MCF 10A (cell line): ENCODE measurements around the gene SRC. TPM values are rescaled to one million over a fixed set of nuclear protein-coding genes. Genes with fewer than 3 reads are reported as not detected.
A peak's percentile ranks its signal among the peaks of the same experiment; 100 is the strongest.

Source experiments
- BruUV-seq: library from RNA; stranded (reverse); fragments of 400-500 nt; replicated peaks from 2 replicates; lab custom pipeline; 2021; lab: Mats Ljungman, UMichigan
- CTCF ChIA-PET: fragments of 300-600 bp; sonication (Branson Sonifier 250); formaldehyde crosslinking; extraction: SDS; loops from one replicate; lab custom pipeline; 2021; ENCODE audit warnings: antibody characterized with exemption, inconsistent platforms; lab: Yijun Ruan, JAX
- POLR2A ChIA-PET: fragments of 300-600, 350-650 bp; sonication (Branson Sonifier 250); formaldehyde crosslinking; extraction: SDS; loops from one replicate; lab custom pipeline; 2020; ENCODE audit warnings: antibody characterized with exemption, inconsistent platforms; lab: Yijun Ruan, JAX
- DNase-seq: peaks from one replicate; pipeline ENCODE4 v3.0.0-alpha.2; 2018; ENCODE audit not compliant: unreplicated experiment
- H3K27ac Mint-ChIP-seq: one replicate; pipeline ENCODE4 v1.8.0; 2022; ENCODE audit warnings: mild to moderate bottlenecking, low read depth, mixed read lengths; ENCODE audit not compliant: unreplicated experiment
- H3K27me3 Mint-ChIP-seq: one replicate; pipeline ENCODE4 v1.8.0; 2022; ENCODE audit warnings: mixed read lengths; ENCODE audit not compliant: insufficient read depth, unreplicated experiment
- H3K36me3 Mint-ChIP-seq: one replicate; pipeline ENCODE4 v1.8.0; 2022; ENCODE audit warnings: mild to moderate bottlenecking, moderate library complexity, mixed read lengths; ENCODE audit not compliant: insufficient read depth, unreplicated experiment
- H3K4me1 Mint-ChIP-seq: one replicate; pipeline ENCODE4 v1.8.0; 2022; ENCODE audit warnings: mixed read lengths; ENCODE audit not compliant: insufficient read depth, unreplicated experiment
- H3K4me3 Mint-ChIP-seq: one replicate; pipeline ENCODE4 v1.8.0; 2022; ENCODE audit warnings: mild to moderate bottlenecking, moderate library complexity, mixed read lengths; ENCODE audit not compliant: unreplicated experiment
- H3K9me3 Mint-ChIP-seq: one replicate; pipeline ENCODE4 v1.8.0; 2022; ENCODE audit warnings: mixed read lengths; ENCODE audit not compliant: unreplicated experiment
- intact Hi-C: fragments of 100-400 bp; cut with micrococcal nuclease; formaldehyde crosslinking; loops from 2 replicates; pipeline ENCODE4 v1.14.1; 2022
- total RNA-seq: library from RNA; stranded (reverse); gene quantifications from 2 replicates; pipeline ENCODE4 v1.2.3, GENCODE V29; 2022
- TF ChIP-seq, protein P1 (sequence below): fragments of 200-600 bp; IDR thresholded peaks from one replicate; pipeline ENCODE4 v1.8.0; 2022; ENCODE audit warnings: antibody characterized with exemption, mild to moderate bottlenecking; ENCODE audit not compliant: unreplicated experiment

Gene SRC
- total RNA-seq, 1 experiment from 2014 or later: 28.1 TPM

DNA sequence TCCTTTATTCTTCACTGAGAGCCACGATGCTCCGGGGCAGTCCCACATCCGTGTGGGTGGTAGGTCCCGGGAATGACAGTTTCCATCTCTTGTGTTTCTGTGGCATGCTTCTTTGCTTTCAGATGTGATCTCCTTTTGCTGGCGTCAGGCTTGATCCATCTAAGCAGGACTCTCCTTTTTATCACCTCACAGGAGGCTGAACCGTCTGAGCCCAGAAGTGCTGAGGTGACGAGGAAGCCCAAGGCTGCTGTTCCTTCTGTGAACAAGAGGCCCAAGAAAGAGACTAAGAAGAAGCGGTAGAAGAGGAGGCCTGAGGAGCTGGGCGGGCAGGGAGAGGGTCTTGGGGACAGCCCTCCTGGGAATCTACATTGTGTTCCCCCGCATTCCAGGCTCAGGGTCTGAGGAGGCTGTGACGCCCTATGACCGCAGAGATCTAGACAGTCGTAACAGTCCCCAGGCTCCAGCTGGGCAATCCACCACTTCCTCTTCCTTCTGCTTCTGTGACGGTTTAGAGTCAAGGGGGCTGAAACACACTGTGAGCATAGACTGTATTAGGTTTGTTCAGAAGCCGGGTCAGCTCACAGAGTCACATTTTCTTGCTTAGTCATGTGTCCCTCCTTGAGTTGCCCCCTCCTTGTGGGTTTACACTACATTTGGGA, 29.7 kb upstream of the SRC start:
- TF ChIP-seq, protein P1, sequence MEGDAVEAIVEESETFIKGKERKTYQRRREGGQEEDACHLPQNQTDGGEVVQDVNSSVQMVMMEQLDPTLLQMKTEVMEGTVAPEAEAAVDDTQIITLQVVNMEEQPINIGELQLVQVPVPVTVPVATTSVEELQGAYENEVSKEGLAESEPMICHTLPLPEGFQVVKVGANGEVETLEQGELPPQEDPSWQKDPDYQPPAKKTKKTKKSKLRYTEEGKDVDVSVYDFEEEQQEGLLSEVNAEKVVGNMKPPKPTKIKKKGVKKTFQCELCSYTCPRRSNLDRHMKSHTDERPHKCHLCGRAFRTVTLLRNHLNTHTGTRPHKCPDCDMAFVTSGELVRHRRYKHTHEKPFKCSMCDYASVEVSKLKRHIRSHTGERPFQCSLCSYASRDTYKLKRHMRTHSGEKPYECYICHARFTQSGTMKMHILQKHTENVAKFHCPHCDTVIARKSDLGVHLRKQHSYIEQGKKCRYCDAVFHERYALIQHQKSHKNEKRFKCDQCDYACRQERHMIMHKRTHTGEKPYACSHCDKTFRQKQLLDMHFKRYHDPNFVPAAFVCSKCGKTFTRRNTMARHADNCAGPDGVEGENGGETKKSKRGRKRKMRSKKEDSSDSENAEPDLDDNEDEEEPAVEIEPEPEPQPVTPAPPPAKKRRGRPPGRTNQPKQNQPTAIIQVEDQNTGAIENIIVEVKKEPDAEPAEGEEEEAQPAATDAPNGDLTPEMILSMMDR: no peak
- no peaks in the 10 kb centered on the region for H3K9me3 Mint-ChIP-seq
- peaks cover 8% of the 10 kb centered on the region for H3K4me1 Mint-ChIP-seq
- no peak for DNase-seq
- H3K36me3 Mint-ChIP-seq: peaks cover 23% of the 10 kb centered on the region
- ChIA-PET POLR2A (interaction anchor here (0.6 to 0.9 kb wide), 3 partner anchors 13 to 29 kb away, joined by 3 to 5 read pairs (median 3); partner anchors contain the start of gene SRC), CTCF (no interaction called here)
- no peak overlapping the region for H3K4me3 Mint-ChIP-seq
- no peaks in the 10 kb centered on the region for H3K27me3 Mint-ChIP-seq
- intact Hi-C loops: no loop called here
- BruUV-seq: no TSS peak
- peak overlapping the region; percentile 50 for H3K27ac Mint-ChIP-seq

DNA sequence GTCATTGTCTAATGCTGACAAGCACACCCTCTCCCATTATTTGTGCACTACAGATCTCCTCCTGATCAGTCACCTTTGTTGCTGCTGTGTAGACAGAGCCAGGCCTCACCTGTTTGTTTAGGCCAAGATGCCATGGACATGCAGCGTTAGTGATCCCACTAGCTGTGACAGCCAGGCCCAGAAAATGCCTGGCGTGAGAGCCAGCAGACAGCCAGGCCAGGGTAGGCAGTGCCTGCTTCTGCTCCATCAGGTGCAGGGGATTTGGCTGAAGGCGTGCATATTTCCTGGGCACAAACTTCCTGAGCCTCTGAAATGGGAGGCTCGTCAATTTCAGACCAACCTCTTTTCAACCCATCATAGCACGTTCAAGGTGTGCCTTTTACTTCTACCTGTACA, 29.2 kb upstream of the SRC start:
- POLR2A ChIA-PET: interaction anchor here (0.9 kb wide), 1 partner anchor 14 kb away, joined by 5 read pairs; no protein-coding TSS in a partner anchor
- Mint-ChIP-seq H3K9me3 (no peaks in the 10 kb centered on the region), H3K27me3 (no peaks in the 10 kb centered on the region), H3K27ac (no peak overlapping the region), H3K36me3 (peaks cover 21% of the 10 kb centered on the region), H3K4me3 (no peak overlapping the region), H3K4me1 (peaks cover 8% of the 10 kb centered on the region)
- intact Hi-C loops: no loop called here
- DNase-seq: no peak
- BruUV-seq: TSS peak; percentile 77
- TF ChIP-seq, protein P1: no peak
- CTCF ChIA-PET: no interaction called here

DNA sequence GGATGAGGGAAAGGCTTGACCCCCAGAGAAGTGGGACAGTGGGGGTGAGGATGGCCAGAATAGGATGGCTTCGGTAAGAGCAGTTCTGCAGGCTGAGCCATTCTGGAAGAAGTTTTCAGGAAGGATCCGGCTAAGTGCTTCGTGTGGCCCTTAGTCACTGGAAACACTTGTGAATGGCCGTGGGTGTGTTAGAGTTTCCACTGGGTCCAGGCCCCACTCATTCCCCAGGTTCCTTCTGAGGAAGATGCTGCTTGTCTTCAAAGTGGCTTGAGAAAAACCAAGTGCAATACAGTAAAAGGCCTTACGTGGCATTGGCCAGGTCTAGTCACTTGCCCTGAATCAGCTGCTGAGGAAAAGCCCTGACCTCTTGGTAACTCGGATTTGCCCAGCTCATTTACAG, 28.6 kb upstream of the SRC start:
- no peak overlapping the region for H3K27ac Mint-ChIP-seq
- no peaks in the 10 kb centered on the region for H3K9me3 Mint-ChIP-seq
- intact Hi-C loops: no loop called here
- H3K4me1 Mint-ChIP-seq: peaks cover 8% of the 10 kb centered on the region
- TF ChIP-seq, protein P1: no peak
- peaks cover 17% of the 10 kb centered on the region for H3K36me3 Mint-ChIP-seq
- H3K4me3 Mint-ChIP-seq: no peak overlapping the region
- H3K27me3 Mint-ChIP-seq: no peaks in the 10 kb centered on the region
- ChIA-PET POLR2A (interaction anchor here (1.4 to 1.5 kb wide), 2 partner anchors 14 to 18 kb away, joined by 4 to 5 read pairs; no protein-coding TSS in a partner anchor), CTCF (interaction anchor here (1.1 kb wide), 1 partner anchor 11 kb away, joined by 3 read pairs; no protein-coding TSS in a partner anchor)
- no peak for DNase-seq
- no TSS peak for BruUV-seq

DNA sequence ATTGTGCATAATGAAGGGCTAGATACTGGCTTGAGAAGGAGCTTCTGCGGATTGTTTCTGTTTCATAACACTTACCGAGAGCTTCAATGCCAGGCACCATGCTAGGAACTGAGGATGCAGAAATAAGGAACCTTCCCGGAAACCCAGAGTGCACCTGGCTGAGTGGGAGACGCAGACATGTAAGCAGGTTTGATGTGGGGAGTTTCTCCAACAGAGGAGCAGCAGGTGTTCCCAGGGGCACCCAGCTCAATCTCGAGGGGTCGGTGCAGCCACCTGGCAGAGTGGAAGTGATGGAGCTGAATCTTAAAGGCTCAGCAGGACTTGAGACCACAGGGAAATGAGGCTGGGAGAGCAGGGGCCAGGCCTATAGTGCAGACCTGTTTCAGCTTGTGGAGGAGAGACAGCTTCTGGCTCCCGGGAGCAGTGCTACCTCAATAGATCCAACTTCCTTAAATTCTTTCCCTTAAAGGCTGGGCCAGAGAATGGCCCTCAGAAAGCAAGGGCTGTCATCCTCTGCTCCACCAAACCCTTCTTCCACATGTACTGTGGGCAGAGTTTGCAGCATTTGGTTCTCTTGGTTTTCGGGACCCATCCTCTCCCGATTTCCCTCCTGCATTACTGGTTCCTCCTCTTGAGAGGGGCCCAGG, 27.8 kb upstream of the SRC start:
- Mint-ChIP-seq H3K4me3 (no peak overlapping the region), H3K27ac (no peak overlapping the region), H3K27me3 (no peaks in the 10 kb centered on the region), H3K4me1 (peaks cover 8% of the 10 kb centered on the region), H3K9me3 (no peaks in the 10 kb centered on the region), H3K36me3 (peaks cover 17% of the 10 kb centered on the region)
- DNase-seq: no peak
- no TSS peak for BruUV-seq
- TF ChIP-seq, protein P1: no peak
- intact Hi-C loops: no loop called here
- POLR2A ChIA-PET: interaction anchor here (1.4 to 1.5 kb wide), 2 partner anchors 14 to 18 kb away, joined by 4 to 5 read pairs; no protein-coding TSS in a partner anchor
- CTCF ChIA-PET: interaction anchor here (1.1 to 1.2 kb wide), 2 partner anchors 12 to 13 kb away, joined by 3 to 4 read pairs; no protein-coding TSS in a partner anchor
